ENCODE data around the gene ZNF277. TPM values are rescaled to one million over a fixed set of nuclear protein-coding genes. Genes with fewer than 3 reads are reported as not detected.

Gene ZNF277
- total and polyA plus RNA-seq, 3 experiments from 2014 or later, result 13.5 to 20.6 (median 14.7) TPM

GRCh38 chr7:112360681-112361080 is 154.2 kb downstream of the ZNF277 start:
- no peaks in the 10 kb centered on the region for H3K4me1 ChIP-seq (ENCODE audit: insufficient read depth, low read length)
- CTCF ChIA-PET, result no interaction called here
- Mint-ChIP-seq H3K9me3 (no peaks in the 10 kb centered on the region), H3K27ac (no peak overlapping the region), H3K36me3 (no peaks in the 10 kb centered on the region), H3K4me3 (no peak overlapping the region), H3K27me3 (peaks cover 28 to 46% of the 10 kb centered on the region in 2 donors), H3K4me1 (no peaks in the 10 kb centered on the region)
- no peak overlapping the region for H3K4me3 ChIP-seq (ENCODE audit: low read length)
- no peaks in the 10 kb centered on the region for H3K36me3 ChIP-seq (ENCODE audit: insufficient read depth, low read length)
- no peaks in the 10 kb centered on the region for H3K9me3 ChIP-seq (ENCODE audit: low read length)
- no peak for DNase-seq
- POLR2A ChIA-PET, result no interaction called here
- no peak overlapping the region for H3K27ac ChIP-seq (ENCODE audit: low read depth, low read length)
- H3K27me3 ChIP-seq (ENCODE audit: insufficient read depth, low read length, poor library complexity, severe bottlenecking), result no peaks in the 10 kb centered on the region

GRCh38 chr7:112361154-112361553 is 154.7 kb downstream of the ZNF277 start:
- no peaks in the 10 kb centered on the region for H3K36me3 Mint-ChIP-seq
- no peak overlapping the region for H3K27ac ChIP-seq (ENCODE audit: low read depth, low read length)
- H3K27me3 ChIP-seq (ENCODE audit: insufficient read depth, low read length, poor library complexity, severe bottlenecking), result no peaks in the 10 kb centered on the region
- H3K9me3 Mint-ChIP-seq, result no peaks in the 10 kb centered on the region
- no peaks in the 10 kb centered on the region for H3K4me1 Mint-ChIP-seq
- H3K36me3 ChIP-seq (ENCODE audit: insufficient read depth, low read length), result no peaks in the 10 kb centered on the region
- peaks cover 28 to 44% of the 10 kb centered on the region in 2 donors for H3K27me3 Mint-ChIP-seq
- no peak overlapping the region for H3K27ac Mint-ChIP-seq
- H3K4me1 ChIP-seq (ENCODE audit: insufficient read depth, low read length), result no peaks in the 10 kb centered on the region
- H3K4me3 ChIP-seq (ENCODE audit: low read length), result no peak overlapping the region
- ChIA-PET POLR2A (no interaction called here), CTCF (no interaction called here)
- DNase-seq, result no peak
- no peak overlapping the region for H3K4me3 Mint-ChIP-seq
- no peaks in the 10 kb centered on the region for H3K9me3 ChIP-seq (ENCODE audit: low read length)

DNA sequence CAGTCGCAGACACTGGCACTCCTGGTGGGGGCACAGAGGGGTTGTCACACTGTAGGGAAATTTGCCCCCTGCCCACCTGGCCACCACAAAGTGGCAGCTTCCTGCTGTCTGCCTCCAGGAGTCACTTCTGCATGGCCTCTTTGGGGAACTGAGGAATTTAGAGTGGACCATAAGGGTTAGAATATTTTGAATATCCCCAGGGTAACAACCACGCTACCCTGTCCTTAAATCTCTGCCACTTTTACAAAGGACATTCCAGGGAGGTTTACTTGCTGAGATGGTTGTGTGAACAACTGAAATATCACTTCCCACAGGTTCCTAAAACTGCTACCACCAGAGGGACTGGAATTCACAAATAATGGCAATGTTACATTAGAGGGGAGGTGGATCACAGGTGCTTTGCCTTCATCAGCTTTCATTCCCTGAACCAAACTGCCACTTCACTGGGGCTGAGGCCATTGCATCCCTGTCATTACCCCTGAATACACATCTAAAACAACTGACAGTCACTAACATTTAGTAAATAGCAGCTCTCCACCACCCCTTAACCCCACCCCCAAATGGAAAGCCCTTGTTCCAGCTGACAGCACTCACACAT is 155.7 kb downstream of the ZNF277 start:
- ChIA-PET POLR2A (no interaction called here), CTCF (no interaction called here)
- no peaks in the 10 kb centered on the region for H3K36me3 Mint-ChIP-seq
- H3K27ac ChIP-seq (ENCODE audit: low read depth, low read length), result no peak overlapping the region
- no peaks in the 10 kb centered on the region for H3K4me1 Mint-ChIP-seq
- H3K27me3 Mint-ChIP-seq, result peaks cover 28 to 48% of the 10 kb centered on the region in 2 donors
- no peaks in the 10 kb centered on the region for H3K9me3 ChIP-seq (ENCODE audit: low read length)
- no peaks in the 10 kb centered on the region for H3K4me1 ChIP-seq (ENCODE audit: insufficient read depth, low read length)
- DNase-seq, result no peak
- no peaks in the 10 kb centered on the region for H3K27me3 ChIP-seq (ENCODE audit: insufficient read depth, low read length, poor library complexity, severe bottlenecking)
- no peak overlapping the region for H3K27ac Mint-ChIP-seq
- H3K4me3 ChIP-seq (ENCODE audit: low read length), result no peak overlapping the region
- no peaks in the 10 kb centered on the region for H3K36me3 ChIP-seq (ENCODE audit: insufficient read depth, low read length)
- no peak overlapping the region for H3K4me3 Mint-ChIP-seq
- H3K9me3 Mint-ChIP-seq, result no peaks in the 10 kb centered on the region

DNA sequence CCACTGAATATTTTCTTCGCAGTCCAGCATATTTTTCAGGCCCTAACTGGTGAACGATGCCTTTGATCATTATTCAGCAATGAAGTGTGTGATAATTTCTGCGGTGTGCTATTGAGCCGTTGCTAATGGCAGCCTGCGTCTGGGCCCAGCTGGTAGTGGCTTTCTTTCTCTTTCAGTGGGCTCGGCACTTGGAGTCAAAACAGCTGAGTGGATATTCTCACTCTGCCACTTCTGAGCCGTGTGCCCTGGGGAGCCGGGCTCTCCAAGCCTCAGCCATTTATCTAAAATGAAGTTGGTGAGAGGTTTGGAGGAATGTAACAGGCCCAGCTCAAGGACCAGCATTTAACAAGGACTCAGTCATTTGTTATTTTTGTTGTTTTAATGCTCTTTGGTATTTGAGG is 156.2 kb downstream of the ZNF277 start:
- POLR2A ChIA-PET, result no interaction called here
- CTCF ChIA-PET, result no interaction called here

GRCh38 chr7:112364388-112364787 is 157.9 kb downstream of the ZNF277 start:
- peak overlapping the region in 1 of 8 donors; percentile 3 for H3K27ac Mint-ChIP-seq
- ChIA-PET CTCF (no interaction called here), POLR2A (no interaction called here)
- no peaks in the 10 kb centered on the region for H3K9me3 Mint-ChIP-seq
- H3K4me1 Mint-ChIP-seq, result no peaks in the 10 kb centered on the region
- no peak for DNase-seq
- Histone ChIP-seq H3K27me3 (ENCODE audit: insufficient read depth, low read length, poor library complexity, severe bottlenecking) (no peaks in the 10 kb centered on the region), H3K36me3 (ENCODE audit: insufficient read depth, low read length) (no peaks in the 10 kb centered on the region), H3K27ac (ENCODE audit: low read depth, low read length) (no peak overlapping the region), H3K9me3 (ENCODE audit: low read length) (no peaks in the 10 kb centered on the region), H3K4me3 (ENCODE audit: low read length) (no peak overlapping the region), H3K4me1 (ENCODE audit: insufficient read depth, low read length) (no peaks in the 10 kb centered on the region)
- no peak overlapping the region for H3K4me3 Mint-ChIP-seq
- no peaks in the 10 kb centered on the region for H3K36me3 Mint-ChIP-seq
- H3K27me3 Mint-ChIP-seq, result peaks cover 29 to 38% of the 10 kb centered on the region in 2 donors

More for the DNA sequence above, 156.2 kb downstream of the ZNF277 start:
- H3K27me3 Mint-ChIP-seq, result peaks cover 28 to 49% of the 10 kb centered on the region in 2 donors
- H3K27ac Mint-ChIP-seq, result no peak overlapping the region
- Histone ChIP-seq H3K27me3 (ENCODE audit: insufficient read depth, low read length, poor library complexity, severe bottlenecking) (no peaks in the 10 kb centered on the region), H3K27ac (ENCODE audit: low read depth, low read length) (no peak overlapping the region), H3K4me1 (ENCODE audit: insufficient read depth, low read length) (no peaks in the 10 kb centered on the region), H3K4me3 (ENCODE audit: low read length) (no peak overlapping the region), H3K36me3 (ENCODE audit: insufficient read depth, low read length) (no peaks in the 10 kb centered on the region), H3K9me3 (ENCODE audit: low read length) (no peaks in the 10 kb centered on the region)
- no peaks in the 10 kb centered on the region for H3K9me3 Mint-ChIP-seq
- no peak overlapping the region for H3K4me3 Mint-ChIP-seq
- no peaks in the 10 kb centered on the region for H3K4me1 Mint-ChIP-seq
- no peak for DNase-seq
- H3K36me3 Mint-ChIP-seq, result no peaks in the 10 kb centered on the region

DNA sequence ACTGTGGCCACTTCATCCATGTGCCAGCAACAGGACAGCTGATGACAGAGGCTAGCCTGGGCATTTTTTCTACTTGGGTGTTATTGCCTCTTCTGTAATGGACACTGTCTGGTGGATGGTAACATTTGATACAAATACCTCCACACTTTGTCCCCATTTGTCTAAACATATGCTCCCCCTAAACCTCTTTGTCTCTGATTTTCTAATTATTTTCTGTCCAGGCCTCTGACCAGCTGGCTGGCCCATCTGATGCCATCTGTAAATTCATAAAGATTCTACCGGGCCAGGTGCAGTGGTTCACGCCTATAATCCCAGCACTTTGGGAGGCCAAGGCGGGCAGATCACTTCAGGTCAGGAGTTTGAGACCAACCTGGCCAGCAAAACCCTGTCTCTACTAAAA is 159.1 kb downstream of the ZNF277 start:
- H3K4me1 Mint-ChIP-seq, result no peaks in the 10 kb centered on the region
- H3K27ac Mint-ChIP-seq, result no peak overlapping the region
- Histone ChIP-seq H3K4me3 (ENCODE audit: low read length) (no peak overlapping the region), H3K36me3 (ENCODE audit: insufficient read depth, low read length) (no peaks in the 10 kb centered on the region), H3K27me3 (ENCODE audit: insufficient read depth, low read length, poor library complexity, severe bottlenecking) (no peaks in the 10 kb centered on the region), H3K27ac (ENCODE audit: low read depth, low read length) (no peak overlapping the region), H3K4me1 (ENCODE audit: insufficient read depth, low read length) (no peaks in the 10 kb centered on the region), H3K9me3 (ENCODE audit: low read length) (no peaks in the 10 kb centered on the region)
- no peak for DNase-seq
- ChIA-PET POLR2A (no interaction called here), CTCF (no interaction called here)
- H3K27me3 Mint-ChIP-seq, result peaks cover 20 to 31% of the 10 kb centered on the region in 2 donors
- H3K36me3 Mint-ChIP-seq, result no peaks in the 10 kb centered on the region
- no peak overlapping the region for H3K4me3 Mint-ChIP-seq
- no peaks in the 10 kb centered on the region for H3K9me3 Mint-ChIP-seq

DNA sequence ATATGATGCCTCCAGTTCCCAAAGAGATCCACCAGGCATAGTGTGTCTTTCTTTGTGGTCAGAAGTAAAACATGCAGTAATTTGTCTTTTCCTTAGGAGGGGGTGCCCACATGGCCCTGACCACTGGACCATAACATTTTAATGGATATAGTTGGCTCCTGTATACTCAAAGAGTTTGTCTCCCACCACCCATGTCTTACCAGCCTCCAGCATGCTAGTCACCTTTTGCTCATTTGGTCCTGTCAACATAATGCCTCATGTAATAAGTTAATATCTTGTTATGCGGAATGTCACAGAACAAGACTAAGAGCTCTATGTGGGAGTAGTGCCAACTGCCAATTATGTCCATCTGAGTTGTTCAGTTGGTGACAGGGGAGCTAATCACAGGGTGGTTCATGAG is 160.4 kb downstream of the ZNF277 start:
- Histone ChIP-seq H3K4me1 (ENCODE audit: insufficient read depth, low read length) (no peaks in the 10 kb centered on the region), H3K36me3 (ENCODE audit: insufficient read depth, low read length) (no peaks in the 10 kb centered on the region), H3K27ac (ENCODE audit: low read depth, low read length) (no peak overlapping the region), H3K27me3 (ENCODE audit: insufficient read depth, low read length, poor library complexity, severe bottlenecking) (no peaks in the 10 kb centered on the region), H3K4me3 (ENCODE audit: low read length) (no peak overlapping the region), H3K9me3 (ENCODE audit: low read length) (no peaks in the 10 kb centered on the region)
- Mint-ChIP-seq H3K4me1 (no peaks in the 10 kb centered on the region), H3K9me3 (no peaks in the 10 kb centered on the region), H3K27ac (no peak overlapping the region), H3K27me3 (peaks cover 18 to 19% of the 10 kb centered on the region in 2 donors), H3K4me3 (no peak overlapping the region), H3K36me3 (no peaks in the 10 kb centered on the region)
- POLR2A ChIA-PET, result no interaction called here
- CTCF ChIA-PET, result no interaction called here
- DNase-seq, result no peak

DNA sequence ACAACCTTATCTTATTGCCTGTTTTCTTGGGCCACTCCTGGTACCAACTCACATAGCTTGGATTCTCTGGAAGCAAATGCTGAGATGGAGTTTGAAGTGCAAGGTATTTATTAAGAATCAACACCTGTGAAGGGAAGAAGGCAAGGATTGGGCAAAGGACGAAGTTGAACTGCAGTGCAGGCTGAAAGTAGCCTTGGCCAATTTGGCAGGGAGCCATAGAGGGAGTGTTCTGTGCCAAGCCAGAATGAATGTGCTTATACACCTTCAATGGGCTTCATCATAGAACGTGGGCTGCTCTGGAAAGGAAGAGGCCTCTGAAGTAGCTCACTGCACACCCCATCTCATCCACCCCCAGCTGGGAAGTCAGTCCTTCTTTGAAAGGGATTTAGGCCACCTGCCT is 163.9 kb downstream of the ZNF277 start:
- H3K36me3 Mint-ChIP-seq, result no peaks in the 10 kb centered on the region
- H3K9me3 Mint-ChIP-seq, result no peaks in the 10 kb centered on the region
- Histone ChIP-seq H3K36me3 (ENCODE audit: insufficient read depth, low read length) (no peaks in the 10 kb centered on the region), H3K9me3 (ENCODE audit: low read length) (no peaks in the 10 kb centered on the region), H3K4me3 (ENCODE audit: low read length) (no peak overlapping the region), H3K27me3 (ENCODE audit: insufficient read depth, low read length, poor library complexity, severe bottlenecking) (no peaks in the 10 kb centered on the region), H3K4me1 (ENCODE audit: insufficient read depth, low read length) (no peaks in the 10 kb centered on the region), H3K27ac (ENCODE audit: low read depth, low read length) (no peak overlapping the region)
- peaks cover 4 to 14% of the 10 kb centered on the region in 2 donors for H3K27me3 Mint-ChIP-seq
- DNase-seq, result no peak
- H3K4me1 Mint-ChIP-seq, result no peaks in the 10 kb centered on the region
- ChIA-PET POLR2A (no interaction called here), CTCF (no interaction called here)
- no peak overlapping the region for H3K27ac Mint-ChIP-seq
- H3K4me3 Mint-ChIP-seq, result no peak overlapping the region

DNA sequence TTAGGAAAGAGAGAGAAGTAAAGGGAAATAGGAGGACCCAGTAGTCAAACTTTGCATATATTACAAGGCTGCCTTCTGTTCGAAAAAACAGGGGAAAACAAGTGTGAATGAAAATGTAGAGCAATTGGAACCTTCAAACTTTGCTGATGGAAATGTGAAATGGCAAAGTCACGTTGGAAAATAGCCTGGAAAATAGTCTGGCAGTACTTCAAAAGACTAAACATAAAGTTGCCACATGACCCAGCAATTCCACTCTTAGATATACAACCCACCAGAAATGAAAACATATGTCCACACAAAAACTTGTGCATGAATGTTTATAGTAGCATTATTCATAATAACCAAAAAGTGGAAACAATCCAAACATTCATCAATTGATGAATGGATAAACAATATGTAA is 165.2 kb downstream of the ZNF277 start:
- Histone ChIP-seq H3K9me3 (ENCODE audit: low read length) (no peaks in the 10 kb centered on the region), H3K27me3 (ENCODE audit: insufficient read depth, low read length, poor library complexity, severe bottlenecking) (no peaks in the 10 kb centered on the region), H3K4me3 (ENCODE audit: low read length) (no peak overlapping the region), H3K36me3 (ENCODE audit: insufficient read depth, low read length) (no peaks in the 10 kb centered on the region), H3K4me1 (ENCODE audit: insufficient read depth, low read length) (no peaks in the 10 kb centered on the region), H3K27ac (ENCODE audit: low read depth, low read length) (no peak overlapping the region)
- POLR2A ChIA-PET, result no interaction called here
- Mint-ChIP-seq H3K36me3 (no peaks in the 10 kb centered on the region), H3K27me3 (peaks cover 5 to 6% of the 10 kb centered on the region in 2 donors), H3K9me3 (no peaks in the 10 kb centered on the region), H3K27ac (no peak overlapping the region), H3K4me3 (no peak overlapping the region), H3K4me1 (no peaks in the 10 kb centered on the region)
- CTCF ChIA-PET, result no interaction called here
- no peak for DNase-seq

All from CD8-positive, alpha-beta memory T cell (primary cell).